Measurements from ENCODE around the gene ZNF488. TPM values are rescaled to one million over a fixed set of nuclear protein-coding genes. Genes with fewer than 3 reads are reported as not detected.

ZNF488 gene
- polyA plus RNA-seq, 1 of the 3 experiments (the other 2 are of a cell fraction) = 0.59 TPM

DNA sequence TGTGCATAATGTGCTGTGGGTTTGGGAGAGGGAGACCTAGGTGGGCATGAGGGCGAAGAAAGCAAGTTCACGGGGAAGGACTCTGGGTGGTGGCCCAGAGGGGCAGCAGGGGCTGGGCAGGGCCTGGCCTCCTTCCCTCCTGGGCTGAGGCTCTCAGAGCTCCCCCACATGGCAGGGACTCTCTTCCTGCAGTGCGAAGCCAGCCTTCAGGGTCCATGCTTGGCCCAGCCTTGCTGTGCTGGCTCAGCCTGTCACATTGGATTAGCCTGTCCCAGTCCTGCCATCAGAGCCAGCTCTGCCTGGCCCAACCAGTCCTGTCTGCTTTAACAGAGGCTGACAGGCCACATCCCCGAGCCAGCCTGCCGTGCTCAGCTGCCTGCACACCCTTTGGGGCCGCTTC lies 20.4 kb upstream of the ZNF488 start:
- no peak for DNase-seq
- H3K79me2 ChIP-seq (ENCODE audit: insufficient read depth) = no peaks in the 10 kb centered on the region
- no peaks in the 10 kb centered on the region for H3F3A ChIP-seq (replicated peaks; ENCODE audit: insufficient read depth)
- 94% methylated on average over 5 of the region's 6 CpGs for WGBS (ENCODE audit: low lambda C conversion rate)
- no peak overlapping the region for H3K27ac ChIP-seq (ENCODE audit: low read depth in 2 of 2, low read length in 1 of 2)
- H3K4me1 ChIP-seq (ENCODE audit: control insufficient read depth in 1 of 2, insufficient read depth in 2 of 2, low read depth in 1 of 2, low read length in 1 of 2) = peaks cover 10 to 33% of the 10 kb centered on the region in 2 experiments; a peak in 3 of 4 replicates
- no peaks in the 10 kb centered on the region for H3K9me3 ChIP-seq
- H3K4me2 ChIP-seq = no peak overlapping the region
- CTCF ChIA-PET = interaction anchor here (1.2 kb wide), 1 partner anchor 9 kb away, joined by 3 read pairs; no protein-coding TSS in a partner anchor
- H2AFZ ChIP-seq (ENCODE audit: low read depth) = no peak overlapping the region
- H3K4me3 ChIP-seq (ENCODE audit: low read depth in 2 of 2, low read length in 1 of 2) = no peak overlapping the region
- H3K9ac ChIP-seq = no peak overlapping the region
- H3K36me3 ChIP-seq (replicated peaks in 1 of 2; ENCODE audit: control insufficient read depth in 1 of 2, insufficient read depth in 2 of 2, low read length in 1 of 2) = no peaks in the 10 kb centered on the region
- TF ChIP-seq ZBTB33 (IDR thresholded peaks at IDR 0.05; ENCODE audit: borderline replicate concordance, low read depth) (no peak), TAF1 (IDR thresholded peaks at IDR 0.05; ENCODE audit: borderline replicate concordance, low read depth, low read length) (no peak), RFX5 (IDR thresholded peaks at IDR 0.05; ENCODE audit: low read length) (no peak), MEF2A (IDR thresholded peaks at IDR 0.05; ENCODE audit: borderline replicate concordance, low read depth) (no peak), REST (IDR thresholded peaks at IDR 0.05; ENCODE audit: low read depth, low read length) (no peak), JUND (IDR thresholded peaks at IDR 0.05) (no peak)
- TF ChIP-seq, protein P1, sequence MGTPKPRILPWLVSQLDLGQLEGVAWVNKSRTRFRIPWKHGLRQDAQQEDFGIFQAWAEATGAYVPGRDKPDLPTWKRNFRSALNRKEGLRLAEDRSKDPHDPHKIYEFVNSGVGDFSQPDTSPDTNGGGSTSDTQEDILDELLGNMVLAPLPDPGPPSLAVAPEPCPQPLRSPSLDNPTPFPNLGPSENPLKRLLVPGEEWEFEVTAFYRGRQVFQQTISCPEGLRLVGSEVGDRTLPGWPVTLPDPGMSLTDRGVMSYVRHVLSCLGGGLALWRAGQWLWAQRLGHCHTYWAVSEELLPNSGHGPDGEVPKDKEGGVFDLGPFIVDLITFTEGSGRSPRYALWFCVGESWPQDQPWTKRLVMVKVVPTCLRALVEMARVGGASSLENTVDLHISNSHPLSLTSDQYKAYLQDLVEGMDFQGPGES (IDR thresholded peaks at IDR 0.05; ENCODE audit: low read depth, low read length) = no peak
- H4K20me1 ChIP-seq (ENCODE audit: insufficient read depth) = no peaks in the 10 kb centered on the region
- no peaks in the 10 kb centered on the region for H3K27me3 ChIP-seq (ENCODE audit: insufficient read depth)
- POLR2A ChIA-PET = no interaction called here
- H3K9me2 ChIP-seq = no peaks in the 10 kb centered on the region
